ENCODE results near the gene ATF4.
A peak's percentile ranks its signal among the peaks of the same experiment; 100 is the strongest.
"Not testable (repeated sequence)": the region's sequence is repeated elsewhere in the genome, so short reads cannot be mapped to it uniquely, and the experiment has no call there.

Gene ATF4

DNA sequence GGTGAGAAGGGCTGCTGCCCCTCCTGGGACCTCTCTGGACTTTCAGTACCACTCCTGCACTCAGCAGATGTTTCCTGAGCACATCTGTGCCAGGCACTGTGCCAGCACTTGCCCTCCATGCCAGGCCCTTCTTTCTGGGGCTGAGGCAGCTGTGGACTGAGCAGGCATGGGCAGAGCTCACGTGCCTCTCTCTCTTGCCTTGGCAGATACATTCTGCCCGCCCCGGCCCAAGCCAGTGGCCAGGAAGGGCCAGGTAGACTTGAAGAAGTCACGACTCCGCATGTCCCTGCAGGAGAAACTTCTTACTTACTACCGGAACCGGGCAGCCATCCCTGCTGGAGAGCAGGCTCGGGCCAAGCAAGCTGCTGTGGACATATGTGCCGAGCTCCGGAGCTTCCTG, 8.3 kb upstream of the ATF4 start:
- DNase-seq = no peak

DNA sequence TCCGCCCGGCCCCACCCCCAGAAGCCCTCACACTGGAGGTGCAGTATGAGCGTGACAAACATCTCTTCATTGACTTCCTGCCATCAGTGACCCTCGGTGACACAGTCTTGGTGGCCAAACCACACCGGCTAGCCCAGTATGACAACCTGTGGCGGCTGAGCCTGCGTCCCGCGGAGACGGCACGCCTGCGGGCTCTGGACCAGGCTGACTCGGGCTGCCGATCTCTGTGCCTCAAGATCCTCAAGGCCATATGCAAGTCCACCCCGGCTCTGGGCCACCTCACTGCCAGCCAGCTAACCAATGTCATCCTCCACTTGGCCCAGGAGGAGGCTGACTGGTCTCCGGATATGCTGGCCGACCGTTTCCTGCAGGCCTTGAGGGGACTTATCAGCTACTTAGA, 6.6 kb upstream of the ATF4 start:
- no peak for DNase-seq

DNA sequence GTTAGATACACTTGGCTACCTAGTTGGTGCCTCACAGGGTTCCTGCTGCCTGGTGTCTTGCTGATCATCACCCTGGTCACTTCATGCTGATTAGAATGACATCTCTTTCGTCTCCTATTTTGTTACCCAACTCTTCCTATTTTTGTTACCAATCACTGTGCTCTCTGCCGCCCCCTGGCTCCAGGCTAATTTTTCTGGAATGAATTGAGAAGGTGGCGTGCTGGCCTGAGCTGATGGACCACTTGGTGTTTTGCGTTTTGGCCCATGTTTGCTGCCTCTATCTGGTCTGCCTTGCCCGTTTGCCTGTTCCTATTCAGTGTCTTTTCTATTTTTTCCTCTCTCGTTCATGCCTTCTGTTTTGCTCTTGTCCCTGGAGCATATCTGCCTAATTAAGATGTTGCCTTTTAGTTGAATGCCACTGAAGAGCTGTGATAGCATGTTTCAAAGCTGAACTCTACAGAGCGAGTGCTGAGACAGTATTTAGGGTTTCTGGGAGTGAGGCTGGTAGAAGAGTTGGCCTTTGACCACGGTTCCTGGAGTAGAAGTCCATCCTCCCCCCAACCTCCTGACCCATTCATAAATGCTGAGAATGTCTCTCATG, 5.9 kb upstream of the ATF4 start:
- peak; percentile 27 for DNase-seq

DNA sequence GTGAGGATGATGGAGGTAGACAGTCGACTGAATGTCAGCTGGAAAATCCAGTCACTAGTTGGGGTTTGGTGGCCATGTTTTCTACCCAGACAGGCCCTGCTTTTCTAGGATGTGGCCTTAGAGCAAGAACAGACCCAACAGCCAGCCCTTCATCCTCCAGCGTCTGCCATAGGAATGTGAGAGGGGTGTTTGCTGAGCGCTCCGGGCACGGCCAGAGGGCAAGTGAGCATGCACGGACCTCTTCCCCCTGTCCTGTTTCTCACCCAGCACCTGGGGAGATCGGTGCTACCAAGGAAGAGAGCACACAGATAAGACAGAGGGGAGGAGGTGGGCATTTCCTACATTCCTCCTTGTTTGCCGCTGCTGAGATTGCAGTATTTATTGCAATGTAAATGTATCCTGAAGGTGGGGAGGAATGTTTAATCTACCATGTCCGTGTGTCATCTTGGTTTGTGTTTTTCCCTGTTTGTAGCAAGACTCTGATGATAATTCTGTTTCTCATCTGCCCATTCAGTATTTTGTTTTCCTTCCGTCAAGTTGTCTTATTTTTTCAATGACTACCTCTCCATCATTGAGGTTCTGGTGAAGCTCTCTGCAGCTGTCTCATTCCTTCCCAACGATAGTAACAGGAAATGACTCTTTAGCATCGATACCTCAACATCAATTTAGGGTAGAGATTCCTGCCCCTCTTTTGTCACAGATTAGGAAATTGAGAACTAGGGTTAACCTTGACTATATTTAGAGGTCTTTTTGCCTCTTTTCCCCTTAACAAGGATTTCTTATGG, 4.9 kb upstream of the ATF4 start:
- DNase-seq = no peak

DNA sequence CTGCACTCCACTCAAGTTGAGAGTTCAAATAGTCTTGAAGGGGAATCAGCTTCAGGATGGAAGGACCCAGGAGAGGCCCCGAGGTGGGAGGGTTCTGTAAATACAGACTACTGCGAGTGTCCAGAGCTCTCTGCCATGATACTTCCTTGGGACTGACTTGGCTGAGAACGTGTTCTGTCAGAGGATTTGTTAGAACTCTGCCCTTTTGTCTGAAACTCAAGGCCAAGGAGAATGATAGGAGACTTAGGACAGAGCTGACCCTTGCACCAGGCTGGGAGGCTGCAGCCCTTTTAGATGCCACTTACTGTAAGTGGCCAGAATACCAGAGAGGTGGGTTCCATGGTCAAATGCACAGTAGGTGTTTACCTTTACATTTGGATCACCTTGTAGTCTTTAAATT, 2.9 kb upstream of the ATF4 start:
- DNase-seq = no peak

DNA sequence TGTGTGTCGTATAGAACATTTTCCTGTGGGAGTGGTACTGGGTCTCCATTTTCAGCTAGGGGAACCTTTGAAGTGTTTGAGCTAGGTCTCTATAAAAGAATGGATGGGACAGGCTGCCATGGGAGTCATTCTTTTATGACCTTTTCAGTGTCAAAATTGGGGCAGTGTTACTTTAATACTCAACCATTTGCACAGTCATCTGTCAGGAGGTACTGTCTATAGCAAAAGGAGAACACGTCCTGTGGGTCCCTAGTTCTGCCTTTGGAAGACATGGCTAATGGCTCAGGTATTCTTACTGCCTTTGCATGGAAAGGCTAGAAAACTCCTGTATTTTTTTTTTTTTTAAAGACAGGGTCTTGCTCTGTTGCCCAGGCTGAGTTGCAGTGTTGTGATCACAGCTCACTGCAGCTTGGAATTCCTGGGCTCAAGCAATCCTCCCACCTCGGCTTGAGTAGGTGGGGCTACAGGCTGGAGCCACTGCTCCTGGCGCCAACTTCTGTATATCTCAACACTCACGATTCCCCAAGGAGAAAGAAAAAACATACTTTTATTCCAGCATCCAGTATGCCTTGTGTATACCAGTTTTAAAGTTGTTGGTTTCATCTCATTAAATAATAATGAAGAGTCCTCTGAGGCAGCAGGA, 2.1 kb upstream of the ATF4 start:
- no peak for DNase-seq

DNA sequence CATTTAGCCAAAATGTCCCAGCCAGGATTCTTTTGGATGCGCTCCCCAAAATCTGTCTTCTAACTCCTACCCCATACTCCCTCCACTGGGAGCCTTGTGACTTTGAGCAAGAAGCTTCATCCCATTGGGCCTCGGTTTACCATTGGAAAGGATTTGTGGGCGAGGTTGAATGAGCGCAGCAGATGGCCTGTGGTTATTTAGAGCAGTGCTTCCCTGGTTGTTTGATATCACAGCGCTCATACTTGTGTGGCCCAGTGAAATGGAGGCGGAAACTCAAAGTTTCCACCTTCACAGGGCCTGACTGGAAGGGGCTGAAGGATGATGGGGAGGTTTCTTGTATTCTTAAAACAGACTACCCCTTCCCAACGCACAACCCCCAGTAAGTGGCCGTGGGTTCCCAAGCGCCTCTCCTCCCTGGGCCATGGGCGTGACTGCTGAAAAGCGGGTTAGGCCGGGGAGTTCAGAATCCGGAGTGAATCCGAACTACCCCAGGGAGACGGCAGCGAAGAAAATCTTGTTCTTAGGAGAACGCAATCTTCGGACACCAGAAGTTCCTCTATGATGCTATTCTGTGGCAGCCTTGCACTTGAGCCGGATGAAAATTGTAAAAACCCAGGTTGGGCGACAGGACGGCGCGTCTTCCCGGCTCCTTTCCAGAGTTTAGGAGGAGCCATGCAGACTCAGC, 1.2 kb upstream of the ATF4 start:
- DNase-seq = no peak

DNA sequence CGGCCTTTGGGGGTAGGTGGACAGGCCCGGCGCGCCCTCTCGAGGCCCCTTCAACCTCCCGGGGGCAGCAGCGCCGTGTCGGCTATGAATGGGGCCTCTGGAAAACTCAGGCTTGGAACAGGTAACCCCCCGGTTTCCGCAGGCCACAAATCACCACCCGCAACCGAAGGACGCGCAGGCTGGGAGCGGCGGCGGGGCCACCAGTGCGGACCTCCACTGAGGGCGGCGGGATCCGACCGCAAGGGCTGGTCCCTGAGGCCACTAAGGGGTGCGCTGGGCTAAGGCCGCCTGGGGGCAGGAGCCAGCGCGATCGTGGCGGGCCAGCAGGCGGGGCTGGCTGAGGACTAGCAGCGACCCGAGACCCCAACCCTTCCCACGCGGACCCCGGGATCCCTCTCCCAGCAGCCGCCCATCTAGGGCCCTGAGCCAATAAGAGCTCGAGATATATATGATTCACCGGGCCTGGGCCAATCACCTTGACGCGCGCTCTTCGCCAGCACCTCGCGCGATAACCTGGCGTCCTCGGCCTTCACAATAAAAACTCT, 609 bp upstream of the ATF4 start:
- peak; percentile 96 for DNase-seq

DNA sequence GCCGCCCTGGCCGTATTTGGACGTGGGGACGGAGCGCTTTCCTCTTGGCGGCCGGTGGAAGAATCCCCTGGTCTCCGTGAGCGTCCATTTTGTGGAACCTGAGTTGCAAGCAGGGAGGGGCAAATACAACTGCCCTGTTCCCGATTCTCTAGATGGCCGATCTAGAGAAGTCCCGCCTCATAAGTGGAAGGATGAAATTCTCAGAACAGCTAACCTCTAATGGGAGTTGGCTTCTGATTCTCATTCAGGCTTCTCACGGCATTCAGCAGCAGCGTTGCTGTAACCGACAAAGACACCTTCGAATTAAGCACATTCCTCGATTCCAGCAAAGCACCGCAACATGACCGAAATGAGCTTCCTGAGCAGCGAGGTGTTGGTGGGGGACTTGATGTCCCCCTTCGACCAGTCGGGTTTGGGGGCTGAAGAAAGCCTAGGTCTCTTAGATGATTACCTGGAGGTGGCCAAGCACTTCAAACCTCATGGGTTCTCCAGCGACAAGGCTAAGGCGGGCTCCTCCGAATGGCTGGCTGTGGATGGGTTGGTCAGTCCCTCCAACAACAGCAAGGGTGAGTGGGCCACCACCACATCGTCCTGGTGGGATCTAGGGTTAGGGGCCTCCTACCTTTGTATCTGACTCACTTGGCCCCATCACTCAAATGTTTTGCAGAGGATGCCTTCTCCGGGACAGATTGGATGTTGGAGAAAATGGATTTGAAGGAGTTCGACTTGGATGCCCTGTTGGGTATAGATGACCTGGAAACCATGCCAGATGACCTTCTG, 934 bp downstream of the ATF4 start:
- not testable (repeated sequence) for DNase-seq

DNA sequence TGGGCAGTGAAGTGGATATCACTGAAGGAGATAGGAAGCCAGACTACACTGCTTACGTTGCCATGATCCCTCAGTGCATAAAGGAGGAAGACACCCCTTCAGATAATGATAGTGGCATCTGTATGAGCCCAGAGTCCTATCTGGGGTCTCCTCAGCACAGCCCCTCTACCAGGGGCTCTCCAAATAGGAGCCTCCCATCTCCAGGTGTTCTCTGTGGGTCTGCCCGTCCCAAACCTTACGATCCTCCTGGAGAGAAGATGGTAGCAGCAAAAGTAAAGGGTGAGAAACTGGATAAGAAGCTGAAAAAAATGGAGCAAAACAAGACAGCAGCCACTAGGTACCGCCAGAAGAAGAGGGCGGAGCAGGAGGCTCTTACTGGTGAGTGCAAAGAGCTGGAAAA, 1.7 kb downstream of the ATF4 start:
- DNase-seq = not testable (repeated sequence)

DNA sequence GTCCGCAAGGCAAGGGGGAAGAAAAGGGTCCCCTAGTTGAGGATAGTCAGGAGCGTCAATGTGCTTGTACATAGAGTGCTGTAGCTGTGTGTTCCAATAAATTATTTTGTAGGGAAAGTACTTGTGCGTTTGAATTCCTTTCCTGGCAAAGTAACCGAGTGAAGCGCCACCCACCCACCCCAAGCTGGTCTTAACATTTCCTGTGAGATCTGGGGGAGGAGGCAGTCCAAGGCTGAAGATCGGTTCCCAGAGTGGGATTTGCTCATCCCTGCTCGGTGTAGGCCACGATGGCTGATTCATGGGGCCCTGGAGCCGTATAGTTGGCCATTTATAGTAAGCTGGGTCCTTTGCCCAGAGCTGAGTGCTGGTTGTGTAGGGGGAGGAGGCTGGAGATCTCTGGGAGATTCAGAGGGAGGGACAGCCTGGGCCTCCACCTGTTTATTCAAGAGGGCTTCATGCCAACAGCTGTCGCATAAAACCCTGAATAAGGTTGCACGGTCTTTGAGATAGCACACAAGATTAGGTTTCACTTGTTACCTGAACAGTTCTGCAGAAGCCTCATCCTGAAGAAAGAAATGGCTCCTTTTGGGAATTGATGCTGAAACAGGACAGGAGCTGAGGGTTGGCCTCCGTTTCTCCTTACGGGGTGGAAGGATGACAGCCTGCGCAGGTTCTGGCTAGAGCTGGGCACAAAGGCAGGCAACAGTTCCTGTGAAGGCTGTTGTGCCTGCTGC, 2.4 kb downstream of the ATF4 start:
- DNase-seq = no peak

DNA sequence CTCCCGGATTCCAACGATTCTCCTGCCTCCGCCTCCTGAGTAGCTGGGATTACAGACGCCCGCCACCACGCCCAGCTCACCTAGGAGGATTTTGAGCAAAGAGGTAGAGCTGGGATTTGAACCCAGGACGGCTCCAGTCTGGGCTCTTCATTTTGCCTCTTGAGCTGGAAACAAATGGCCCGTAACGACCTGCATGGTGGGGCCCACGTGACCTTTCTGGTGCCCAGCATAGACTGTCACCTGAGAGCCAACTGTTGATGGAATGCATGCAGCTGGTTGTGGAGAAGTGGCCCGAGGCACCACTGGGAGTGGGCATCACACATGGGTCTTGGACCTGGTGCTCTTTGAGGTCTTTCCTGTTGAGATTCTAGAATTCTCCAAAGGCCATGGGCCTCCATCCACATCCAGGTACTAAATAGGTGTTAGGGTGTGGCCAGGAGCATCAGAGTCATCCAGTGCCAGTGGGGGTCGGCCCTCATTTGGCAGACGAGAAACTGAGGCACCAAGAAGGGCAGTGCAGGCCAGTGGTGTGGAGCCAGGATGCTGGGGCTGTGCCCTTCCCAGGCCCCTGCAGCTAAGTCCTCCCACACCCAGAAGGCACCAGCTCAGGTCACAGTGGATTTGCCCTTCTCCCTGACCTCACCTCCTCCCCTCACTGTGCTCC, 3.9 kb downstream of the ATF4 start:
- DNase-seq = no peak

DNA sequence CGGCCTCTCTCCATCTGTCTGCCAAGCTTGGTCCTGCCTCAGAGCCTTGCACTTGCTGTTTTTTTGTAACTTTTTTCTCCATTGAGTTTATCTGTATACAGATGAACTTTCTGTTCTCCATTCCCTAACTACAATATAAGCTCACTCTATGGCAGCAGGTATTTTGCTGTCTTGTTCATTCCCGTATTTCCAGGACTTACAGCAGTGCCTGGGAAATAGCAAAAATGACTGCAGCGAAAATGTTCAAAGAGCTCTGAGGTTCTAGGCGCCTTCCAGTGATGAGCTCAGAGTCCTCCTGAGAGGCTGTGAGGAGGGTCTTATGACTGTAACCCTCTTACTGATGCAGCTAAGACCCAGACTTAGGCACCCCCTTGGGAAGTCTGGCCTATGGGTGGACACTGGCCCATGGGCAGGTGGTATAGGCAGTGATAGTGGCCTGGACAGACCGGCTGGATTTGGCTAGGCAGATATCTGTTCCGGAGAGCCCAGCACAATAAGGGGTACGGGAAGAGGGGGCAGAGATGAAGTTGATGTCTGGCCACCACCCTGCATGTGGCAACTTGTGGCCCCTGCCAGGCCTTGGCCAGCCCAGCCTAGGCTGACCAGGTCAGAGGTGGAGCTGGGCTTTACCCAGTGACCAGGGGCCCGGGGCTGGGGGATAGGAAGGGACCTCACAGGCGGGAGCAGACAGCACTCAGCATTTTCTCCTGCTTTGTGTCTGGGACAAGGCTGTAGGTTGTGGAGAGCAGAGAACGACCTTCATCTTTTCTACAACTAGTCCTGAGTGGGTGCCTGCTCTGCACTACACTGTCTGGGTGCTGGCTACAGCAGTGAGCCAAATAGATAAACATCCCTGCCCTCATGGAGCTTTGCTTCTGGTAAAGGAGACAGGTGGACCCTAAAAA, 4.6 kb downstream of the ATF4 start:
- DNase-seq = no peak

DNA sequence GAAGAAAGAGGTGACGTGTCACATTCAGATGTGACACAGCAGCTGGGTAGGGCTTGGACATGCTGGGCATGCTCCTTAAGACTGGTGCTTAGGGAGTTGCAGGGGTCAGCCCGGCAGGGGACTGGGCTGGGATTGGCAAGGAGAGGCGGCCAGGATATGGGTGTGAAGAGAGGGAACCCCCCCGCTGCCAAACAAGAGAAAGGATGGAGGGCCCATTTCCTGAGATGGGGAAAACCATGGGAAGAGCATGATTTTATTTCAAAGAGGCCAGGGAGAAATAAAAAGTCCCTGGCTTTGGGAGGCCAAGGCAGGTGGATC, 5.3 kb downstream of the ATF4 start:
- no peak for DNase-seq

DNA sequence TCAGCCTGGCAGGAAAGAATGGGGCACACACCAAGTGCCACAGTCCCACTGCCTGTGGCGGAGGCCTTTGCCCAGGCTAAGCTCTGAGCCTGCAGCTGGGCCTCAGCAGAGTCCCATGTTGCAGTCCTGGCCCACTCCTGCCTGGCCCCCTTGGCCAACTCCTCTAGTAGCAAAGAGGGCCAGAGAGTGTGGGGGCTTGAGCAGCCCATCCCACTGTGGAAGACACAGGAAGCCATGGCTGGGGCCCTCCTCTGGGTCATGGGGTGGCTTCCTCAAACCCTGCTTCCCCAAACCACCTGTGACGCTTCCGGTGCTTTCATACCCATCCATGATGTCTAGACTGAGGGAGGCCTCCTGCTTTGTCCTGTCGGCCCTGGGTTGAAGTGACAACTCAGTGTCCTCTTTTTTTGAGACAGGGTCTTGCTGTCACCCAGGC, 6.4 kb downstream of the ATF4 start:
- no peak for DNase-seq

DNA sequence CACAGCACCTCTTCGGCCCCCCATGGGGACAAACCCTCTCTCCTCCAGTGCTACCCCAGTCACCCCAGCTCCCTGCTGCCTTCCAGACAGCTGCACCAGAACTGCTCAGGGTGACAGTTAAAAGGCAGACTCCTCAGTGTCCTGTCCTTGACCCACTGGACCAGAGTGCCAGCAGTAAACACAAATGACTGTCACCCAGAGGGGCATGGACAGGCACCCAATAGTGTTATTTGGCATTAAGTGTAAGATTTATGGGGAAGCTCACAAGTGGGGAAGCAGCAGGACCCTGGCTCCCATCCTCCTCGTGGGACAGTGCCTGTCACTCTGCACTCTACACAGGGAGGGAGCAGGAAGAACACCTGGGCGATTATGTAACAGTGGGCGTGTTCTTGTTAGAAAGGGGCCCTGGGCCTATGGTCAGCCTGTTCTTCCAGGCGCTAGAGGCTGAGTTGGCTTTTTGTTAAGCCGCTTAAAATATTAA, 7.2 kb downstream of the ATF4 start:
- DNase-seq = no peak

DNA sequence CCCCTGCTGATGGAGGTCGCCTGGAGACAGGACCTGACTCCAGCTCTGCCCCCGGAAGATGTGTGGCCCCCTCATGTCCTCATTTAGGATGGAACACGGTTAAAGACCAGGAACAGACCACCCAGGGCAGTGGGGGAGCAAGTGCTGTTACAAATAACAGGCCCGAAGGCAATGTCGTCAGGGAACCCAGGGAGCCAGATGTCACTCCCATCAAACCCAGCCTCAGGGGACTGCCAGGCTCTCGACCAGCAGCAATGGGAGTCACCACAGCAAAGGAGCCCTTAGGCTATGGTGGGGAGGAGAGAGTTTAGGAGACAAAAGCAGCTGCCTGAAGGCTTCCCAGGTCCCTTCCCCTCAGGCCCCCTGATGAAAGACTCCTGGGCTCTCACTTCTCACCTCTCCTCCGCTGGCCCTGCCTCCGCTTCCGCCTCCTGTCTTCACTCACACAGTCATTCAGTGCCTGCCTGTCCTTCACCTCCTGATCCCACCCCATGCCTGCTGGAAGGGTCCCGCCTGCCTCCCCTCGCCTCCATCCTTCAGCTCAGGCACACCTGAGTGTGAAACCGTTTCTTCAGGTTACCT, 7.8 kb downstream of the ATF4 start:
- DNase-seq = no peak

DNA sequence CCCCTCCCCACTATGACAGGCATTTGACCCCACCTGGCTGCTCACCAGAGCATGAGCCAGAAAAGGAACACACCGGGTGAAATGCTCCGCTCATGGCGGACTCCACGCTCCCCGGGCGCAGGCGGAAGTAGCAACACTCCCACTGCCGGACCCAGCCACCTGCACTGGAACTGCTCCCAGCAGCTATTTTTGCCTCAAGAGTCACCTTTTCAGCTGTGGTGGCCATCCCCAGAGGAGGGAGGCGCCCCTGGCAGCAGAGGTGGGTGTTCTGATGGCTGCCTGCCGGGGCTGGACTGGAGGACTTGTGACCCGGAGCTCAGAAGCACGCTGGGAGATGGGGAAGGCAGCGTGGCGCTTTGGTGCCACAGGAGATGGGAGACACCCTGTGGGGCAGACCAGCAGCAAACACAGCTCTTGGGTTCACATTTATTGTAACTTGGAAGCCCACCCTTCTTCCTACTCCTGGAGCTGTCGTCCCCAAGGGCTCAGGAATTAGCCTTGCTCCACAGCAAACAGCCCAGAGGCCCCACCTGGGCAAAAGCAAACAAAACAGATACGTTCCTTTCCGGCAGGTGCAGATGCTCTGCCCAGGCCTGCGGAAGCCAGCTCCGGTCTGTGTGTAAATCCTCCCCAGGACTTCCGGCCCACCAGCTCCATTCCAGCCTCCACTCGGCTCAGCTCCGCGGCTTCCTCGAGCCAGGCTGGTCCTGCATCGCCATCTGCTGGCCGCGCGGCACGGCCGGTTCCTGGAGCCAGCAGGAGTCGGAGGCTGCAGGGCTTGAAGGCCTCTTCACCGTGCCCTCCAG, 8.5 kb downstream of the ATF4 start:
- peak; percentile 86 for DNase-seq

DNA sequence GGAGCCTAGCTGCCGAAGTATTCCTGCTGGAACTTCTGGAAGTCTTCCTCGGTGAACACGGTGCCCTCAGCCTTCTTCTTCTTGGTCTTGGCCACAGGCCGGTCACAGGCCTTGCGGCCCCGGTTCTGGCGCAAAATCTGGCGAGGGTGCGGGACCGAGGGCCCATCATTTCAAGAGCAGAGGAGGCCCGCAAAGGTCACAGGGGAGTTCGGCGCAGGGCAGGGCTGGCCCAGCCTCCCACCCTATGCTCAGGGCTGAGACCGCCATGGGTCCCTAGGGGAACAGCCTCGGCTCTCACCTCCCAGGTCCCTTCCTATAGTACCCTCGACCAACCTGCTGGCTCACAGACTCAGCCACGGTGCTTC, 9.1 kb downstream of the ATF4 start:
- DNase-seq = no peak
